RKO (cell line): Measurements from ENCODE around the gene FZR1.
A peak's percentile ranks its signal among the peaks of the same experiment; 100 is the strongest.

ENCODE experiments used
- DNase-seq: peaks from one replicate; pipeline ENCODE4 v3.0.0-alpha.2; 2016; ENCODE audit warnings: low spot score

The FZR1 gene

GRCh38 chr19:3474010-3474409 lies 32.1 kb upstream of the FZR1 start:
- no peak for DNase-seq

GRCh38 chr19:3474614-3475013 lies 31.5 kb upstream of the FZR1 start:
- DNase-seq, result no peak

- DNase-seq, result no peak
Measured at GRCh38 chr19:3475449-3475848, 30.7 kb upstream of the FZR1 start.

- no peak for DNase-seq
Measured at GRCh38 chr19:3476830-3477229, 29.3 kb upstream of the FZR1 start.

- DNase-seq, result no peak
Measured at GRCh38 chr19:3477506-3477905, 28.6 kb upstream of the FZR1 start.

GRCh38 chr19:3477951-3478350 lies 28.2 kb upstream of the FZR1 start:
- DNase-seq, result no peak

GRCh38 chr19:3478409-3479176 lies 27.5 kb upstream of the FZR1 start:
- no peak for DNase-seq

GRCh38 chr19:3479177-3479833 lies 26.8 kb upstream of the FZR1 start:
- DNase-seq, result peak; percentile 40

- no peak for DNase-seq
Measured at GRCh38 chr19:3479834-3480215, 26.3 kb upstream of the FZR1 start.

GRCh38 chr19:3480383-3481091 lies 25.6 kb upstream of the FZR1 start, which contains the start of gene SMIM24:
SMIM24 (minus strand) TSS chr19:3480525; CDS start chr19:3480463, 62 bp downstream.
- no peak for DNase-seq

- no peak for DNase-seq
Measured at GRCh38 chr19:3481241-3482090, 24.6 kb upstream of the FZR1 start.

- no peak for DNase-seq
Measured at GRCh38 chr19:3482507-3483225, 23.4 kb upstream of the FZR1 start.

- no peak for DNase-seq
Measured at GRCh38 chr19:3483226-3483628, 22.9 kb upstream of the FZR1 start, which contains the start of gene SMIM44. SMIM44 (minus strand) TSS chr19:3483441; CDS start chr19:3483403, 38 bp downstream.

- no peak for DNase-seq
Measured at GRCh38 chr19:3491396-3492119, 14.6 kb upstream of the FZR1 start.

- DNase-seq, result no peak
Measured at GRCh38 chr19:3492131-3492839, 13.8 kb upstream of the FZR1 start.

- DNase-seq, result no peak
Measured at GRCh38 chr19:3492919-3493318, 13.2 kb upstream of the FZR1 start.

GRCh38 chr19:3493651-3494050 lies 12.5 kb upstream of the FZR1 start:
- DNase-seq, result no peak

- DNase-seq, result no peak
Measured at GRCh38 chr19:3494051-3494450, 12.1 kb upstream of the FZR1 start.

- DNase-seq, result no peak
Measured at GRCh38 chr19:3494559-3494958, 11.6 kb upstream of the FZR1 start.
